Activated T-cell treated with anti-CD3 and anti-CD28 coated beads, Interleukin-2, amount 50 U/mL, for 72 hours (primary cell): Measurements from ENCODE around the gene ERCC4. TPM values are rescaled to one million over a fixed set of nuclear protein-coding genes. Genes with fewer than 3 reads are reported as not detected.

Experiments used
- ATAC-seq, 2 donors: fragments of 150-1000 bp; cut with Tn5 transposase; replicated peaks in 1 of 2; 2 replicates each; pipeline ENCODE4 v1.10.0; 2021; ENCODE audit warnings: moderate library complexity in 2 of 2, mild to moderate bottlenecking in 1 of 2
- DNase-seq, 2 donors: peaks; one replicate each; pipeline ENCODE4 v3.0.0; 2021 to 2022; ENCODE audit warnings: mixed read lengths in 1 of 2
- H3K27ac Mint-ChIP-seq: one replicate; pipeline ENCODE4 v1.8.0; 2022; ENCODE audit warnings: mild to moderate bottlenecking, moderate library complexity, mixed read lengths
- H3K27me3 Mint-ChIP-seq: one replicate; pipeline ENCODE4 v1.8.0; 2022; ENCODE audit warnings: low read depth, mixed read lengths
- H3K36me3 Mint-ChIP-seq, 2 donors: one replicate each; pipeline ENCODE4 v1.8.0; 2022; ENCODE audit warnings: mixed read lengths in 2 of 2, mild to moderate bottlenecking in 1 of 2; ENCODE audit not compliant: insufficient read depth in 2 of 2
- H3K4me1 Mint-ChIP-seq: one replicate; pipeline ENCODE4 v1.8.0; 2022; ENCODE audit warnings: low read depth, mixed read lengths
- H3K4me3 Mint-ChIP-seq, 2 donors: one replicate each; pipeline ENCODE4 v1.8.0; 2022; ENCODE audit warnings: mild to moderate bottlenecking in 2 of 2, mixed read lengths in 2 of 2, moderate library complexity in 2 of 2
- H3K9me3 Mint-ChIP-seq, 2 donors: one replicate each; pipeline ENCODE4 v1.8.0; 2022; ENCODE audit warnings: mixed read lengths in 2 of 2
- total RNA-seq, 2 donors: library from RNA; stranded (reverse); gene quantifications; one replicate each; pipeline ENCODE4 v1.2.3, GENCODE V29; 2022

ERCC4 gene
- total RNA-seq, 2 donors from 2014 or later, result 15.4 to 17.4 TPM

DNA sequence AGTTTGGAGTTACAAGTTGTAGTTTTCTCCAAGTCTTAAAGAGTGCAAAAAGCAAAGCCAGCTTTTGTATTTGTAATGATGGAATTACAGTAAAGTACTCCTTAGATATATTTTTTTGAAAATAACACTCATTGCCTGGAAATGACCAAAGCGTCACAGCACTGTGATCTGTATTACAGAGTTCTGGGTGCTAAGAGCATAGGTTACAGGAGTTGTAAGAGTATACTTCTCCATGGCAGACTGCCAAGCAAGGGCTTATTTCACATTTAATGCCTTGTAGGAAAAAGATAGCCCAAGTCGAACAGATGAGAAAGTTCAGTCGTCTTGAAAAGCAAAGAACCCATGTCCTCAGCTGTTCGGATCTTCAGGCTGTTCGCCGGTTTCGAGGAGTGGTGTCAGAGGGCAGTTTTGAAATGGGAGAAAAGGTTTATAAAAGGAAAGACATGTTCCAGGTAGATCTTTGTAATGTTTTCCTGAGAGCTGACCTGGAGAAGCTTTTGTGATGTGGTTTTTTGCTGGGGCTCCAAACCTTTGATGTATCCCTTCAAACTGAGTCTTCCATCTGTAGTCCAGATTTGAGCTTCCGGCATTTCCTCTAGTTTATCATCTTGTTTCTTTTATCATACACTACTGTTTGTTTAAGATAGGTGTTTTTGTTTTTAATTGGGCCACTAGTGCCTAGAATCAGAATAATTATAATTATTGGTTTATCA is 41.3 kb downstream of the ERCC4 start:
- ATAC-seq (no peak), DNase-seq (no peak)
- Mint-ChIP-seq H3K4me3 (no peak overlapping the region), H3K36me3 (no peaks in the 10 kb centered on the region), H3K27me3 (peaks cover 18% of the 10 kb centered on the region), H3K9me3 (no peaks in the 10 kb centered on the region), H3K27ac (no peak overlapping the region), H3K4me1 (peaks cover 15% of the 10 kb centered on the region)

- Mint-ChIP-seq H3K27me3 (peaks cover 24% of the 10 kb centered on the region), H3K4me3 (no peak overlapping the region), H3K4me1 (peaks cover 7% of the 10 kb centered on the region), H3K9me3 (no peaks in the 10 kb centered on the region), H3K36me3 (no peaks in the 10 kb centered on the region), H3K27ac (no peak overlapping the region)
- no peak for DNase-seq
- ATAC-seq, result no peak
These were observed 42.3 kb downstream of the ERCC4 start for GRCh38 chr16:13962232-13962631.

- H3K36me3 Mint-ChIP-seq, result peaks cover 3 to 6% of the 10 kb centered on the region in 2 donors
- H3K27me3 Mint-ChIP-seq, result peaks cover 47% of the 10 kb centered on the region
- H3K27ac Mint-ChIP-seq, result no peak overlapping the region
- ATAC-seq (no peak), DNase-seq (no peak)
- peaks cover 11% of the 10 kb centered on the region for H3K4me1 Mint-ChIP-seq
- H3K4me3 Mint-ChIP-seq, result no peak overlapping the region
- H3K9me3 Mint-ChIP-seq, result peaks cover 3 to 6% of the 10 kb centered on the region in 2 donors
These were observed 48.9 kb downstream of the ERCC4 start for GRCh38 chr16:13968835-13969234.

- DNase-seq (no peak), ATAC-seq (no peak)
- Mint-ChIP-seq H3K9me3 (peaks cover 3 to 6% of the 10 kb centered on the region in 2 donors), H3K36me3 (peaks cover 3 to 6% of the 10 kb centered on the region in 2 donors), H3K27ac (no peak overlapping the region), H3K4me3 (no peak overlapping the region), H3K4me1 (peaks cover 11% of the 10 kb centered on the region), H3K27me3 (peaks cover 45% of the 10 kb centered on the region)
These were observed 49.8 kb downstream of the ERCC4 start for GRCh38 chr16:13969711-13970110.

DNA sequence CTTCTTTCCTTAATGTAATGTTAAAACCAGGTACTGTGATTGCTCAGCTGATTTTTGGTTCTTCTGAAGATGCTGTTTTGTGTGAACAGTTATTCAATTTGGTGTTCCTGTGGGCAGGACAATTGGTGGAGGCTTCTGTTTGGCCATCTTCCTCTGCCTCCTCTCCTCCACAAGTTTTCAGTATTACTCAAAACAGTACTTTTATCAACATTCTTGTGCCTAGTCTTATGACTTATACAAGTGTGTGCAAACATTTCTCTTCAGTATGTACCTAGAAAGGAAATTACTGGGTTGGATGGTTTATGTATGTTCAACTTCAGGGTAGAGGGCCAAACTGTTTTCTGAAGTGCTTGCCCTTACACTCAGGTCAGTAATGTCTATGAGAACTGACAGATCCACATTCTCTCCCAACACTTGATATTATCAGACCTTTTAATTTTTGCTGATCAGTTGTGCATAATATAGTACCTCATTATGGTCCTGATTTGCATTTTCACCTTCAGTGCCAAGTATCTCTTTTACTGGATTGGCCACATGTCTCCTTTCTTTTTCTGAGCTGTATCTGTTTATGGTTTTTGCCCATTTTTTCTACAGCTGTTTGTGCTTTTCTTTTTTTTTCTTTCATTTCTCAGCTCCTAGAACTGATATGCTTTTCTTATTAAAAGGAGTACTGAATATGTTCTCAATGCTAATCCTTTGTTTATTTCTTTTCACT is 50.9 kb downstream of the ERCC4 start:
- Mint-ChIP-seq H3K9me3 (peaks cover 3 to 6% of the 10 kb centered on the region in 2 donors), H3K27me3 (peaks cover 33% of the 10 kb centered on the region), H3K4me3 (no peak overlapping the region), H3K36me3 (peaks cover 3 to 6% of the 10 kb centered on the region in 2 donors), H3K4me1 (peaks cover 11% of the 10 kb centered on the region), H3K27ac (peak overlapping the region; percentile 59)
- peak; percentile 72 to 73 for ATAC-seq
- no peak for DNase-seq

DNA sequence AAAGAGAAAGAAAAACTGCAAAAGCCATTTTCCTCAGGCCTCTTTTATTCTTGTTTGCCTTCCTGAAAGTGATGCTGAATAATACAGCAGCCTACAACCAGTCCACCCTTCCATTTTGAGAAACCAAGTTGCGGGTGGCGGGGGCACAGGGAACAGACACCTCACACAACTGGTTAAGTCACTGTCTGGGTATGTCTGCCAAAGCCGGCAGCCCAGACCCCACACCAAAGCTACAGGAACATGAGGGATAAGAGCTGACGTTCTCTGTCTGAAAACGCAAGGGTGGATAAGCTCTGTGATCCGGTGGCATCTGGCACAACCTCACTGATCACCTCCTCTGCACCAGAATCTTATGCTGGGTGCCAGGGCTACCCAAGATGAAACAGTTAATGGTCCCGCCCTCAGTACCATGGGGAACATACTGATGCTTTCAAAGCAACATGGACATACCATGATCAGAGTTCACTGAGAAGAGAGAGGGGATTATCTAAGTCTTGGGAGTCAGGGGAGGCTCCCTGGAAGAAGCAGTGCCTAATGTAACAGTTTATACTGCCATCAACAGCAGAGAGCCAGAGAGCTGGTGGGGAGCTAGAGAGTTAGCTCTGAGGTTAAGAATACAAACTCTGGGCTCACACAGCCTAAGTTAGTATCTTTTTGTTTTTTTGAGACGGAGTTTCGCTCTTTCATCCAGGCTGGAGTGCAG is 53.5 kb downstream of the ERCC4 start:
- Mint-ChIP-seq H3K36me3 (peaks cover 3% of the 10 kb centered on the region in 2 donors), H3K27me3 (peaks cover 10% of the 10 kb centered on the region), H3K9me3 (peaks cover under 1 to 3% of the 10 kb centered on the region in 2 donors), H3K27ac (no peak overlapping the region), H3K4me3 (no peak overlapping the region), H3K4me1 (peaks cover 11% of the 10 kb centered on the region)
- DNase-seq (no peak), ATAC-seq (no peak)

DNA sequence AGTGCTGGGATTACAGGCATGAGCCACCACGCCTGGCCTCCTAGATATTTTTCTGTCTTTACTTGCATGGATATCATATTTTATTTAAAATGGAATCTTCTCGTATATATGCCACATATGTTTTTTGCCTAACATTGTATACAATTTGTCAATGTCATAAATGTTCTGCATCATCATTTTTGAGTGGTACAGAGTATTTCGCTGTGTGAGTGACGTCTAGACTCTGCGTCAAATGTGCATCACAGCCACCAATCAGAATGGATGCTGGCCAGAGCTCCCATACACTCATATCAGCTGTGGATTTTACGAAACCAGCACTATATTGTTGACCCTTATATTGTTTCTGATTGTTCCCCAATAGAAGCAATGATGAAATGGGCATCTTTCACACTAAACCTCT is 57.2 kb downstream of the ERCC4 start:
- no peaks in the 10 kb centered on the region for H3K4me1 Mint-ChIP-seq
- DNase-seq (no peak), ATAC-seq (no peak)
- no peak overlapping the region for H3K4me3 Mint-ChIP-seq
- peaks cover 3 to 6% of the 10 kb centered on the region in 2 donors for H3K36me3 Mint-ChIP-seq
- H3K27me3 Mint-ChIP-seq, result peaks cover 4% of the 10 kb centered on the region
- H3K27ac Mint-ChIP-seq, result no peak overlapping the region
- H3K9me3 Mint-ChIP-seq, result peaks cover 3 to 4% of the 10 kb centered on the region in 2 donors

DNA sequence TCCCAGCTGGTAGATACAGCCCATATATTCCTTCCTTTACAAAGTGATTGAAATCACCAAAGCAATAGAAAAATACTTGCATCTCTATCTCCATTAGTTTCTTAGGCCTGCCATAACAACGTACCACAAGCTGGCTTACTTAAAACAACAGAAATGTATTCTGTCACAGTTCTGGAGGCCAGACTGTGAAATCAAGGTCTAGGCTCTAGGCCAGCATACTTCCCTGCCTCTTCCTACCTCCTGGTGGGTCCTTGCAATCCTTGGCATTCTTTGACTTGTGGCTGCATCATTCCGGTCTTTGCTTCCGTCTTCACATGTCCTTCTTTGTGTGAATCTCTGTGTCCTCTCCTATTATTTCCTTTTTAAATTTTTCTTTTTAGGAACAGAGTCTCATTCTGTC is 62.5 kb downstream of the ERCC4 start:
- Mint-ChIP-seq H3K9me3 (peaks cover 0 to 4% of the 10 kb centered on the region in 2 donors), H3K27me3 (no peaks in the 10 kb centered on the region), H3K36me3 (peaks cover 0 to 3% of the 10 kb centered on the region in 2 donors), H3K27ac (no peak overlapping the region), H3K4me3 (no peak overlapping the region), H3K4me1 (no peaks in the 10 kb centered on the region)
- ATAC-seq (no peak), DNase-seq (no peak)

DNA sequence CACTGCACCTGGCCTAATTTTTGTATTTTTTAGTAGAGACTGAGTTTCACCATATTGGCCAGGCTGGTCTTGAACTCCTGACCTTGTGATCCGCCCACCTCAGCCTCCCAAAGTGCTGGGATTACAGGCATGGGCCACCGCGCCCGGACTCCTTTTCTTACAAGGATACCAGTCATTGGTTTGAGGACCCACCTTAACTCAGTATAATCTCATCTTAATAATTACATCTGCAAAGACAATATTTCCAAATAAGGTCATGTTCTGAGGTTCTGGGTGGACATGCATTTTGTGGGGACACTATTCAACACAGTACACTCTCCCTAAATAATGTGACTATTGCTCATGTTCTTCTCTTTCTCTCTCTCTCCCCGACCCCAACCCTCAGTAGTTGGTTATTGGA is 63.7 kb downstream of the ERCC4 start:
- ATAC-seq, result no peak
- H3K27me3 Mint-ChIP-seq, result no peaks in the 10 kb centered on the region
- peaks cover 0 to 4% of the 10 kb centered on the region in 2 donors for H3K9me3 Mint-ChIP-seq
- DNase-seq, result no peak
- H3K27ac Mint-ChIP-seq, result no peak overlapping the region
- H3K4me1 Mint-ChIP-seq, result no peaks in the 10 kb centered on the region
- peaks cover 0 to 3% of the 10 kb centered on the region in 2 donors for H3K36me3 Mint-ChIP-seq
- H3K4me3 Mint-ChIP-seq, result no peak overlapping the region

DNA sequence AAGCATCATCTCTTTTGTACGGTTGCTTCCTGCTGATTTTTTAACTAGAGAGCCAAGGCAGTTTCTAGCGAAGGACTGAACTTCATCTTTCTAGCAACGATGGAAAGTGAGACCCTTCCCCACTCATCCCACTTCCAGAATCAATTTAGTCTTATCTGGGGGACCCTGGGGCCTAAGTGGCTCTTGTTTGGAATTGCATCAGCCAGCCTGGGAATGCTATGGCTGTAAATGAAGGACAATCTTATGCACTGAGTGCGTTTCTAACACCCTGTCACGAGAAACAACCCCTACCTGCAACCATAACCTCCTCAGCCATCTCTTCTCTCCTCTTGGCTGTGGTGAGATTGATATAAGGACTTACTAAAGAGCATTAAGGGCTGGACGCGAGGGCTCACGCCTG is 64.8 kb downstream of the ERCC4 start:
- no peak overlapping the region for H3K27ac Mint-ChIP-seq
- ATAC-seq, result no peak
- H3K4me1 Mint-ChIP-seq, result no peaks in the 10 kb centered on the region
- H3K4me3 Mint-ChIP-seq, result no peak overlapping the region
- DNase-seq, result no peak
- no peaks in the 10 kb centered on the region for H3K27me3 Mint-ChIP-seq
- peaks cover 0 to 2% of the 10 kb centered on the region in 2 donors for H3K9me3 Mint-ChIP-seq
- peaks cover 0 to under 1% of the 10 kb centered on the region in 2 donors for H3K36me3 Mint-ChIP-seq

DNA sequence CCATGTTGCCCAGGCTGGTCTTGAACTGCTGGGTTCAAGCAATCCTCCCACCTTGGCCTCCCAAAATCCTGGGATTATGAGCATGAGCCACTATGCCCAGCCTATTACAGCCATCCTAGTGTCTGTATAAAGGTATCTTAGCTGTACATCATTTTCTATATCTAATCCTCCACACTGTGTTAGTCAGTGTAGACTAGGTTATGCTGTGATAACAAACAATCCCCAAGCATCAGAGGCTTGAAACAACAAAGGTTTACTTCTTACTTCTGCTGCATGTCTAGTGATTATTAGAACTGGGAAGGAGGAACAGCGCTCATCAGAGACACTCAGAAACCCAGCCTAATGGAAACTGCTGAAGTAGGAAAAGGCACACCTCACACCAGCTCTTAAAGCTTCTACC is 68.1 kb downstream of the ERCC4 start:
- no peak for DNase-seq
- H3K4me1 Mint-ChIP-seq, result no peaks in the 10 kb centered on the region
- no peaks in the 10 kb centered on the region for H3K36me3 Mint-ChIP-seq

GRCh38 chr16:13992322-13992721 is 72.4 kb downstream of the ERCC4 start:
- no peak overlapping the region for H3K4me3 Mint-ChIP-seq
- no peaks in the 10 kb centered on the region for H3K4me1 Mint-ChIP-seq
- ATAC-seq, result no peak
- H3K27me3 Mint-ChIP-seq, result no peaks in the 10 kb centered on the region
- H3K9me3 Mint-ChIP-seq, result peaks cover 0 to 2% of the 10 kb centered on the region in 2 donors
- no peak for DNase-seq
- no peaks in the 10 kb centered on the region for H3K36me3 Mint-ChIP-seq
- no peak overlapping the region for H3K27ac Mint-ChIP-seq

More for the DNA sequence above, 68.1 kb downstream of the ERCC4 start:
- H3K9me3 Mint-ChIP-seq, result no peaks in the 10 kb centered on the region
- no peak overlapping the region for H3K27ac Mint-ChIP-seq
- no peaks in the 10 kb centered on the region for H3K27me3 Mint-ChIP-seq
- ATAC-seq, result no peak
- H3K4me3 Mint-ChIP-seq, result no peak overlapping the region

DNA sequence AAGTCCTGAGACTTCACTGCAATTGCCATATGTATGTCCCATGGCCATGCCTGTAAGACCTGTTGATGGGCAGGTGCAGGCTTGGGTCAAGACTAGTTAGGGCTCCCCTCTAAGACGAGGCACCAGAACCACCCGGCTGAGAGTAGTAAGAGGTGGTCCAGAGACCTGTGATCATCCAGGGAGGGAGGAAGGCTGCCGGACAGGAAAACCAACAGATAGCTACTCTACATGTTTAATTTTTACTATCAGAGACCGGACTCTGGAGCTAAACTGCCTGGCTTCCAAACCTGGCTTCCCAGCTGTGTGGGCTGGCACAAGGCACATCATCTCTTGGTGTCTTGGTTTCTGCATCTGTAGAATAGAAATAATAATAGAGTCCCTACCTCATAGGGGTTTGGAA is 73.0 kb downstream of the ERCC4 start:
- DNase-seq (no peak), ATAC-seq (no peak)
- no peaks in the 10 kb centered on the region for H3K27me3 Mint-ChIP-seq
- peaks cover 0 to 2% of the 10 kb centered on the region in 2 donors for H3K9me3 Mint-ChIP-seq
- H3K36me3 Mint-ChIP-seq, result no peaks in the 10 kb centered on the region
- H3K27ac Mint-ChIP-seq, result no peak overlapping the region
- H3K4me1 Mint-ChIP-seq, result peaks cover 4% of the 10 kb centered on the region
- H3K4me3 Mint-ChIP-seq, result no peak overlapping the region
